GM12872 (cell line): ENCODE data around the gene CR1.

ENCODE experiments used
- TF ChIP-seq, protein P1 (sequence below): IDR thresholded peaks from 3 replicates; pipeline ENCODE4 v1.5.1; 2011; ENCODE audit warnings: low read depth, mild to moderate bottlenecking, low read length, moderate library complexity; ENCODE audit not compliant: insufficient read depth

CR1 gene

DNA sequence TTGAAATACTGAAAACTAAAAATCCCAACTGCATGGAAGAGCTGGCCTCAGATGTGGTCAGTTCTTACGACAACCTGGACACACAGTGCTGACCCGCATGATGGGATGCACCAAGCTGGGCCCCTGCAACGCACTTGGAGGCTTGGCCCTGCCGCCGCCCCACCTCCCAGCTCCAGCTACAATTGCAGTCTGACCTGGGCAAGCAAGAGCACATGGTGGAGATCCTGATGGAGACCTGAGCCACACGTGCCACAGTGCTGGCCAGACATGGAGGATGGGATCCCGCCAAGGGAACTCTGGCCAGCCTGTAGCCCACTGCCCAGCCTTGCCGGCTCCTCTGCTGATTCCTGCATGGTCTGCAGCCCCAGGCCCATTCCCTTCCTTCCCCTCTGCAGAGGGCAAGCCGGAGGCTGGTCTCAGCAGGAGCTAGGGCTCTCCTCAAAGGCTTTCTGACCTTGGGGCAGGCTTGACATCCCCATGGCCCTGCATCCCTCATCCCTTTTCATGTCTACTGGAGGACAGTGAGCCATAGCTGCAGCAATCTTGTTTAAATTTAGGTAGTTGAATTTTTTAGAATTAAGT lies 163.0 kb downstream of the CR1 start:
- TF ChIP-seq, protein P1, sequence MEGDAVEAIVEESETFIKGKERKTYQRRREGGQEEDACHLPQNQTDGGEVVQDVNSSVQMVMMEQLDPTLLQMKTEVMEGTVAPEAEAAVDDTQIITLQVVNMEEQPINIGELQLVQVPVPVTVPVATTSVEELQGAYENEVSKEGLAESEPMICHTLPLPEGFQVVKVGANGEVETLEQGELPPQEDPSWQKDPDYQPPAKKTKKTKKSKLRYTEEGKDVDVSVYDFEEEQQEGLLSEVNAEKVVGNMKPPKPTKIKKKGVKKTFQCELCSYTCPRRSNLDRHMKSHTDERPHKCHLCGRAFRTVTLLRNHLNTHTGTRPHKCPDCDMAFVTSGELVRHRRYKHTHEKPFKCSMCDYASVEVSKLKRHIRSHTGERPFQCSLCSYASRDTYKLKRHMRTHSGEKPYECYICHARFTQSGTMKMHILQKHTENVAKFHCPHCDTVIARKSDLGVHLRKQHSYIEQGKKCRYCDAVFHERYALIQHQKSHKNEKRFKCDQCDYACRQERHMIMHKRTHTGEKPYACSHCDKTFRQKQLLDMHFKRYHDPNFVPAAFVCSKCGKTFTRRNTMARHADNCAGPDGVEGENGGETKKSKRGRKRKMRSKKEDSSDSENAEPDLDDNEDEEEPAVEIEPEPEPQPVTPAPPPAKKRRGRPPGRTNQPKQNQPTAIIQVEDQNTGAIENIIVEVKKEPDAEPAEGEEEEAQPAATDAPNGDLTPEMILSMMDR = no peak

DNA sequence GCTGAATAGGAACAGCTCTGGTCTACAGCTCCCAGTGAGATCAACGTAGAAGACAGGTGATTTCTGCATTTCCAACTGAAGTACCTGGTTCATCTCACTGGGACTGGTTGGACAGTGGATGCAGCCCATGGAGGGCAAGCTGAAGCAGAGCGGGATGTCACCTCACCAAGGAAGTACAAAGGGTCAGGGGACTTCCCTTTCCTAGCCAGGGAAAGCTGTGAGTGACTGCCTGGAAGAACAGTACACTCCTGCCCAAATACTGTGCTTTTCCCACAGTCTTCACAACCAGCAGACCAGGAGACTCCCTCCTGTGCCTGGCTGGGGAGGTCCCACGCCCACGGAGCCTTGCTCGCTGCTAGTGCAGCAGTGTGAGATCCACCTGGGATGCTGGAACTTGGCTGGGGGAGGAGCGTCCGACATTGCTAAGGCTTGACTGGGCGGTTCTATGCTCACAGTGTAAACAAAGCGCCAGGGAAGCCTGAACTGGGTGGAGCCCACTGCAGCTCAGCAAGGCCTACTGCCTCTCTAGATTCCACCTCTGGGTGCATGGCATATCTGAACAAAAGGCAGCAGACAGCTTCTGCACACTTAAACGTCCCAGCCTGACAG lies 163.7 kb downstream of the CR1 start:
- TF ChIP-seq, protein P1 = no peak

DNA sequence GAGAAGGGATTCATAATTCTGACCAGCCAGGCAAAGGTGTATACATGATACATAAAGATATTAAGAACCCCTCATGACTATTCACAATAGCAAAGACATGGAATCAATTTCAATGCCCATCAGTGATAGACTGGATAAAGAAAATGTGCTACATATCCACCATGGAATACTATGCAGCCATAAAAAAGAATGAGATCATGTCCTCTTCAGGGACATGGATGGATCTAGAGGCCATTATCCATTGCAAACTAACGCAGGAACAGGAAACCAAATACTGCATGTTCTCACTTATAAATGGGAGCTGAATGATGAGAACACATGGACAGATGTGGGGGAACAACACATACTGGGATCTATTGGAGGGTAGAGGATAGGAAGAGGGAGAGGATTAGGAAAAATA lies 170.4 kb downstream of the CR1 start:
- TF ChIP-seq, protein P1 = no peak

DNA sequence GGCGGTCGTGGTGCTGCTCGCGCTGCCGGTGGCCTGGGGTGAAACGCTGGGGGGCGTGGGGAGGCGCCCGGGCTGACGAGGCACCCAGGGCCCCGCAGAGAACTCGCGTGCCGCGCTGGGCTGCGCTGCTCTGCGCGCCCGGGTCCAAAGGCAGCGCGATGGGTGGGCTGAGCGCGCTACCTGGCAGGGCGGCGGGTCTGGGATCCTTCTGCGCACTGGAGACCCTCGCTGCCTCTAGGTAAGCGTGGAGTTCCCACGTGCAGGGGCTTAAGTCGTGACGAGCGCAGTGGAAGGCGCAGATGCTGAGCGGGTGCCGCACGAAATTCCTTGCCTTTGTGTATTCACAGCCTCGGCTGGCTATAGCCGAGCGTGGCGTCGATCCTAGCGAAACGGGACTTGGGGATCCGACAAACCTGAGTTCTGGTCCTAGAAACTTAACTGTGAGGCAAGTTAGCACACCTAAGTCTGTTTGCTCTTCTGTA lies 173.6 kb downstream of the CR1 start:
- TF ChIP-seq, protein P1 = no peak

DNA sequence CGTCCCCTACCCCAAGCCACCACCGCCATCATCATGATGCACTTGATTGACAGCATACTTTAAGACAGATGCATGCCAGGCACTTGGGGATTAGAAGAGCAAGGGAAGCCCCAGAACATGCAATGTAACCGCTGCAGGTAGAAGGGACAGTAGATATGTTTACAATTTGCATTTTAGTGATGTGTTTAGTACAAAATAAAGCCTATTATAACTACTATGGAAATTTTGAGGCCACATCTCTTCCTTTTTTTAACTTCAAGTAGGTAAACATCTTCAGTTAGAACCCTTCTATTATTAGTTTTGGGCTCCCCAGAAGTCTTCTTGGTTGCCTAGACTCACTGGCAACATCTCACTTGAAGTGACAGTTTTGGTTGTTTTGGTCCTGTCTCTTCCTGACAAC lies 174.2 kb downstream of the CR1 start:
- TF ChIP-seq, protein P1 = no peak

DNA sequence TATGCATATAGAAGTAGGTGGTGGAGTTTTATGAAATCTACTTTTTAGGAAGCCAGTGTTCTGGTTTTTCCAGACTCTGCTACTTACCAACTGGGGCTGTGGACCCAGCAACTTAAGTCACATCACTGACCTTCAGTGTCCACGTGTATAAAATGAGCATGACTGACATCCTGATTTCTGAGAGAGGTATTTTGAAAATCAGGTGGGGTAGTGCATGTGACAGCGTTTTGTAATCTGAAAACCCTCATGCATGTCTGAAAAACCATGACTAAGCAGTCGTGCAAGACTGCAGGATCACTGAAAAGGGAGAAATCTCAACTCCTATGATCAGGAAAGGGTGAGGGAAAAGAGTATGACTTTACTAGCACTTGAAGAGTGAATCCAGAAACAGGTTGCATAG lies 175.0 kb downstream of the CR1 start:
- TF ChIP-seq, protein P1 = no peak

DNA sequence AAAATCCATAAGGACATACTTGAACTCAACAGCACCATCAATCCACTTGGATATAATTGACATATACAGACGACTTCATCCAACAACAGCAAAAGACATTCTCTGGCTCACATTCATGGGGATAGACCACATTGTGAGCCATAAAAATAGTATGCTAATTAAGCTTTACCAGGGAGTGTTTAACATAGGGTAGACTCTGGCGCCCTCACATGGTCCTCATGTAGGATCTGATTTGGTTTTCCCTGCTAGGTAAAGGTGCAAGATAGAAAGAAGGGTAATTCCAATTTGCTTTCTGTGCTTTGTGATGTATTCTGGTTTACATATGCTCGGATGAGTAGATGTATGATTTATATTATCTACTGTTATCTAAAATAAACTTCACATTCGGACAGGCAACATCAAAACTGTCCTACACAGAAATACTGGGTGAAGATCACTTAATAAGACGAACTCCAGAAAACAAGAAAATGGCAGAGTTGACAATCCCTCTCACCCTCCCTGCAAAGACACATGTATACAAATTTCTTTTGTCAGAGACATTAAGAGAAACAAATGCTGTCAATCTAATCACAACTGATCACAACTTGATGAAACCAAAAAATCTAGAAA lies 176.7 kb downstream of the CR1 start:
- TF ChIP-seq, protein P1 = peak; percentile 60
